SK-N-SH treated with all-trans-retinoic acid at 6 μM for 48 hours (cell line): ENCODE measurements around the gene SUGCT.

ENCODE experiments used
- ATAC-seq: fragments of 200-7000 bp; cut with Tn5 transposase; 3 replicates; pipeline ENCODE4 v1.9.1; 2020; ENCODE audit warnings: mild to moderate bottlenecking, moderate library complexity
- ARNTL ChIP-seq: fragments of 450-650 bp; formaldehyde crosslinking; IDR thresholded peaks from 2 replicates; pipeline ENCODE4 v1.5.0; 2020; ENCODE audit warnings: low read depth, mild to moderate bottlenecking, moderate library complexity, borderline replicate concordance
- BACH2 ChIP-seq: fragments of 250-450 bp; sonication (Bioruptor Pico); IDR thresholded peaks from 2 replicates; pipeline ENCODE4 v1.9.0; 2021; ENCODE audit warnings: mild to moderate bottlenecking, borderline replicate concordance
- CREB5 ChIP-seq: fragments of 250-450 bp; sonication (Bioruptor Pico); IDR thresholded peaks from 2 replicates; pipeline ENCODE4 v1.5.1; 2020; ENCODE audit warnings: low read depth, mild to moderate bottlenecking, moderate library complexity
- CSDC2 ChIP-seq: fragments of 250-450 bp; sonication (Bioruptor Pico); IDR thresholded peaks from 2 replicates; pipeline ENCODE4 v1.5.0; 2020; ENCODE audit warnings: mild to moderate bottlenecking, moderate library complexity
- ESRRG ChIP-seq: fragments of 250-450 bp; sonication (Bioruptor Pico); IDR thresholded peaks from 2 replicates; pipeline ENCODE4 v1.6.1; 2021; ENCODE audit warnings: mild to moderate bottlenecking
- GLIS3 ChIP-seq: fragments of 250-450 bp; sonication (Bioruptor Pico); IDR thresholded peaks from 2 replicates; pipeline ENCODE4 v1.5.0; 2020; ENCODE audit warnings: mild to moderate bottlenecking, moderate library complexity
- ISL1 ChIP-seq: fragments of 250-450 bp; sonication (Bioruptor Pico); IDR thresholded peaks from 2 replicates; pipeline ENCODE4 v2.1.2; 2022; ENCODE audit warnings: mild to moderate bottlenecking, moderate library complexity
- OSR1 ChIP-seq: fragments of 250-450 bp; sonication (Bioruptor Pico); IDR thresholded peaks from 2 replicates; pipeline ENCODE4 v1.8.0; 2022; ENCODE audit warnings: moderate library complexity, mild to moderate bottlenecking, inconsistent platforms
- PATZ1 ChIP-seq: fragments of 250-450 bp; sonication (Bioruptor Pico); IDR thresholded peaks from 2 replicates; pipeline ENCODE4 v1.8.0; 2020; ENCODE audit warnings: mild to moderate bottlenecking, moderate library complexity, borderline replicate concordance
- PPARA ChIP-seq: fragments of 250-450 bp; sonication (Bioruptor Pico); IDR thresholded peaks from 2 replicates; pipeline ENCODE4 v1.5.0; 2020; ENCODE audit warnings: mild to moderate bottlenecking, borderline replicate concordance
- RARB ChIP-seq: fragments of 250-450 bp; sonication (Bioruptor Pico); IDR thresholded peaks from 2 replicates; pipeline ENCODE4 v1.8.0; 2021; ENCODE audit warnings: mild to moderate bottlenecking, moderate library complexity
- SNAI2 ChIP-seq: fragments of 250-450 bp; sonication (Bioruptor Pico); IDR thresholded peaks from 2 replicates; pipeline ENCODE4 v1.5.0; 2020; ENCODE audit warnings: mild to moderate bottlenecking, moderate library complexity
- TCF4 ChIP-seq: fragments of 250-450 bp; sonication (Bioruptor Pico); IDR thresholded peaks from 2 replicates; pipeline ENCODE4 v1.8.0; 2021; ENCODE audit warnings: mild to moderate bottlenecking, moderate library complexity, borderline replicate concordance
- TOX ChIP-seq: fragments of 250-450 bp; sonication (Bioruptor Pico); IDR thresholded peaks from 2 replicates; pipeline ENCODE4 v1.8.0; 2021; ENCODE audit warnings: mild to moderate bottlenecking, moderate library complexity, borderline replicate concordance
- TSHZ2 ChIP-seq: fragments of 250-450 bp; sonication (Bioruptor Pico); IDR thresholded peaks from 2 replicates; pipeline ENCODE4 v1.5.0; 2020; ENCODE audit warnings: mild to moderate bottlenecking, moderate library complexity
- ZC3H10 ChIP-seq: fragments of 250-450 bp; sonication (Bioruptor Pico); IDR thresholded peaks from 2 replicates; pipeline ENCODE4 v1.5.1; 2021; ENCODE audit warnings: mild to moderate bottlenecking, moderate library complexity
- ZFP3 ChIP-seq: fragments of 250-450 bp; sonication (Bioruptor Pico); IDR thresholded peaks from 2 replicates; pipeline ENCODE4 v1.5.0; 2020; ENCODE audit warnings: mild to moderate bottlenecking, moderate library complexity
- ZFP30 ChIP-seq: fragments of 450-650 bp; formaldehyde crosslinking; IDR thresholded peaks from 2 replicates; pipeline ENCODE4 v1.5.0; 2022; ENCODE audit warnings: mild to moderate bottlenecking, moderate library complexity
- ZNF565 ChIP-seq: fragments of 450-650 bp; formaldehyde crosslinking; conservative IDR thresholded peaks from 2 replicates; pipeline ENCODE4 v1.5.0; 2020; ENCODE audit warnings: low read depth, mild to moderate bottlenecking, moderate library complexity
- ZNF70 ChIP-seq: fragments of 450-650 bp; formaldehyde crosslinking; IDR thresholded peaks from 2 replicates; pipeline ENCODE4 v1.5.0; 2020; ENCODE audit warnings: mild to moderate bottlenecking, moderate library complexity
- ZNF8 ChIP-seq: fragments of 450-650 bp; formaldehyde crosslinking; IDR thresholded peaks from 2 replicates; pipeline ENCODE4 v1.5.0; 2020; ENCODE audit warnings: mild to moderate bottlenecking, moderate library complexity

SUGCT gene

GRCh38 chr7:40641701-40642100 lies 506.9 kb downstream of the SUGCT start:
- TF ChIP-seq ISL1 (CRISPR knock-in tag) (no peak), OSR1 (CRISPR knock-in tag) (no peak), ARNTL (CRISPR knock-in tag) (no peak), ZNF565 (no peak), BACH2 (CRISPR knock-in tag) (no peak), CREB5 (CRISPR knock-in tag) (no peak), ESRRG (CRISPR knock-in tag) (no peak), TSHZ2 (CRISPR knock-in tag) (no peak), RARB (no peak), ZFP30 (CRISPR knock-in tag) (no peak), ZFP3 (CRISPR knock-in tag) (no peak), GLIS3 (CRISPR knock-in tag) (no peak), SNAI2 (CRISPR knock-in tag) (no peak), PATZ1 (CRISPR knock-in tag) (no peak), TOX (CRISPR knock-in tag) (no peak), ZNF8 (CRISPR knock-in tag) (no peak), CSDC2 (CRISPR knock-in tag) (no peak), PPARA (CRISPR knock-in tag) (no peak), ZC3H10 (no peak)
- ATAC-seq = no peak

- peak; percentile 55; the same call in 1 of the 2 replicates for TF ChIP-seq TSHZ2 (CRISPR knock-in tag)
- TF ChIP-seq ZNF8 (CRISPR knock-in tag) = no peak
- TF ChIP-seq OSR1 (CRISPR knock-in tag) = no peak
- 0 out of 2 replicates have a peak, but pooled peaks have one; percentile 30 for TF ChIP-seq ZFP30 (CRISPR knock-in tag)
- peak; percentile 87 for TF ChIP-seq TCF4
- 0 out of 2 replicates have a peak, but pooled peaks have one; percentile 61 for TF ChIP-seq ZNF70
- ATAC-seq = peak; percentile 5; the same call in 1 of the 3 replicates
Measured at GRCh38 chr7:40643664-40644063, 508.9 kb downstream of the SUGCT start.

- ATAC-seq = peak; percentile 61
- TF ChIP-seq ZC3H10 = no peak
- TF ChIP-seq ZNF565 = no peak
- TF ChIP-seq SNAI2 (CRISPR knock-in tag) = no peak
- TF ChIP-seq ZFP3 (CRISPR knock-in tag) = no peak
- no peak for TF ChIP-seq CSDC2 (CRISPR knock-in tag)
- TF ChIP-seq PATZ1 (CRISPR knock-in tag) = no peak
- TF ChIP-seq OSR1 (CRISPR knock-in tag) = no peak
- no peak for TF ChIP-seq ZNF8 (CRISPR knock-in tag)
- TF ChIP-seq ARNTL (CRISPR knock-in tag) = no peak
- TF ChIP-seq ESRRG (CRISPR knock-in tag) = no peak
- TF ChIP-seq BACH2 (CRISPR knock-in tag) = no peak
- TF ChIP-seq ZNF70 = no peak
- TF ChIP-seq ISL1 (CRISPR knock-in tag) = no peak
- TF ChIP-seq TSHZ2 (CRISPR knock-in tag) = no peak
Measured at GRCh38 chr7:40644454-40645188, 509.8 kb downstream of the SUGCT start.
